ENCODE results near the gene IL5RA. TPM values are rescaled to one million over a fixed set of nuclear protein-coding genes. Genes with fewer than 3 reads are reported as not detected.

The IL5RA gene
- total RNA-seq, 1 experiment from 2014 or later: not detected

GRCh38 chr3:3117651-3118050, 7.5 kb upstream of the IL5RA start (continued):
- no peak for TF ChIP-seq CTCF (IDR thresholded peaks at IDR 0.05 in 2 of 3, conservative IDR thresholded peaks at IDR 0.05 in 1 of 3; ENCODE audit: borderline replicate concordance in 1 of 3, insufficient read depth in 1 of 3, low read depth in 2 of 3, low read length in 2 of 3)
- no peak for TF ChIP-seq EZH2phosphoT487 (IDR thresholded peaks at IDR 0.05; ENCODE audit: borderline replicate concordance)
- TF ChIP-seq MAX (IDR thresholded peaks at IDR 0.05): no peak
- no peak for TF ChIP-seq SRF (IDR thresholded peaks at IDR 0.05; ENCODE audit: low read depth)
- TF ChIP-seq ZFX (IDR thresholded peaks at IDR 0.05): no peak
- TF ChIP-seq SP1 (IDR thresholded peaks at IDR 0.05; ENCODE audit: low read depth): no peak
- TF ChIP-seq EZH2 (IDR thresholded peaks at IDR 0.05): no peak
- no peak for TF ChIP-seq POLR2AphosphoS5 (IDR thresholded peaks at IDR 0.05; ENCODE audit: low read depth, low read length)
- no peak for TF ChIP-seq ZNF274 (IDR thresholded peaks at IDR 0.05; ENCODE audit: low read depth, low read length)
- no peak for TF ChIP-seq JUND (IDR thresholded peaks at IDR 0.05)
- no peak for TF ChIP-seq TCF7L2 (IDR thresholded peaks at IDR 0.05; ENCODE audit: borderline replicate concordance, extremely low read depth, insufficient read depth, insufficient read length)
- no peak for TF ChIP-seq ELF1 (IDR thresholded peaks at IDR 0.05; ENCODE audit: borderline replicate concordance, low read depth)

GRCh38 chr3:3113042-3113709, 3.0 kb upstream of the IL5RA start:
- Histone ChIP-seq H3K27me3 (ENCODE audit: insufficient read depth, low read length) (peaks cover 42% of the 10 kb centered on the region), H4K20me1 (ENCODE audit: insufficient read depth) (no peaks in the 10 kb centered on the region), H3K4me3 (replicated peaks in 1 of 2; ENCODE audit: low read depth in 1 of 2, low read length in 2 of 2) (no peak overlapping the region), H3K79me2 (ENCODE audit: insufficient read depth, low read length) (no peaks in the 10 kb centered on the region), H3K27ac (ENCODE audit: low read depth, low read length) (no peak overlapping the region), H3K36me3 (ENCODE audit: control insufficient read depth in 1 of 2, insufficient read depth in 2 of 2, low read length in 2 of 2) (no peaks in the 10 kb centered on the region), H2AFZ (ENCODE audit: low read depth, low read length, poor library complexity, severe bottlenecking) (no peak overlapping the region), H3K4me1 (ENCODE audit: control insufficient read depth in 1 of 2, insufficient read depth in 2 of 2, low read length in 2 of 2) (no peaks in the 10 kb centered on the region), H3K9me3 (ENCODE audit: control insufficient read depth in 1 of 2, insufficient read depth in 1 of 2, low read depth in 1 of 2, low read length in 2 of 2) (no peaks in the 10 kb centered on the region), H3K9me2 (ENCODE audit: insufficient read depth) (no peaks in the 10 kb centered on the region), H3K4me2 (ENCODE audit: low read length) (no peak overlapping the region), H3K9ac (ENCODE audit: low read length) (no peak overlapping the region)
- CTCF ChIA-PET: no interaction called here
- ATAC-seq: no peak
- no TSS peak for BruUV-seq (replicated peaks)
- no peak for DNase-seq (ENCODE audit: low read depth, low spot score)
- POLR2A ChIA-PET: no interaction called here
- RAD21 ChIA-PET (ENCODE audit: low non-redundant PET in 1 of 2, low total read pairs in 2 of 2, uncharacterized antibody in 2 of 2, unreplicated experiment in 2 of 2): no interaction called here
- intact Hi-C loops (cut with micrococcal nuclease): no loop called here
- TF ChIP-seq EZH2phosphoT487 (IDR thresholded peaks at IDR 0.05; ENCODE audit: borderline replicate concordance) (no peak), ATF3 (IDR thresholded peaks at IDR 0.05) (no peak), JUND (IDR thresholded peaks at IDR 0.05) (no peak), MAX (IDR thresholded peaks at IDR 0.05) (no peak), SIN3A (IDR thresholded peaks at IDR 0.05; ENCODE audit: low read depth) (no peak), ELF1 (IDR thresholded peaks at IDR 0.05; ENCODE audit: borderline replicate concordance, low read depth) (no peak), REST (IDR thresholded peaks at IDR 0.05; ENCODE audit: low read depth) (no peak), SP1 (IDR thresholded peaks at IDR 0.05; ENCODE audit: low read depth) (no peak), RAD21 (IDR thresholded peaks at IDR 0.05; ENCODE audit: low read depth) (no peak), TCF7L2 (IDR thresholded peaks at IDR 0.05; ENCODE audit: borderline replicate concordance, extremely low read depth, insufficient read depth, insufficient read length) (no peak), FOSL1 (IDR thresholded peaks at IDR 0.05; ENCODE audit: low read depth) (no peak), ZNF274 (IDR thresholded peaks at IDR 0.05; ENCODE audit: low read depth, low read length) (no peak)
